Type B pancreatic cell (in vitro differentiated cells): ENCODE data around the gene TDRD6. TPM values are rescaled to one million over a fixed set of nuclear protein-coding genes. Genes with fewer than 3 reads are reported as not detected.

Source experiments
- DNase-seq: peaks from one replicate; pipeline ENCODE4 v3.0.0; 2021; ENCODE audit warnings: mixed read lengths; ENCODE audit not compliant: unreplicated experiment; ENCODE audit errors: extremely low spot score
- H3K27ac Mint-ChIP-seq: 2 replicates; pipeline ENCODE4 v1.8.0; 2021; ENCODE audit warnings: mild to moderate bottlenecking, mixed read lengths
- H3K27me3 Mint-ChIP-seq: 2 replicates; pipeline ENCODE4 v1.8.0; 2021; ENCODE audit warnings: mixed read lengths
- H3K36me3 Mint-ChIP-seq: 2 replicates; pipeline ENCODE4 v1.8.0; 2021; ENCODE audit warnings: mixed read lengths
- H3K4me1 Mint-ChIP-seq: one replicate; pipeline ENCODE4 v1.8.0; 2021; ENCODE audit warnings: mixed read lengths; ENCODE audit not compliant: unreplicated experiment
- H3K4me3 Mint-ChIP-seq: 2 replicates; pipeline ENCODE4 v1.8.0; 2021; ENCODE audit warnings: mild to moderate bottlenecking, mixed read lengths
- H3K9me3 Mint-ChIP-seq: 2 replicates; pipeline ENCODE4 v1.8.0; 2021; ENCODE audit warnings: mixed read lengths
- CTCF ChIP-seq: fragments of 200-600 bp; sonication (generic); conservative IDR thresholded peaks from 2 replicates; pipeline ENCODE4 v1.5.0; 2021; ENCODE audit warnings: antibody characterized with exemption, mild to moderate bottlenecking
- total RNA-seq: library from RNA; stranded (reverse); gene quantifications from 2 replicates; pipeline ENCODE4 v1.2.1, GENCODE V29; 2021; ENCODE audit warnings: low replicate concordance

The TDRD6 gene
- total RNA-seq, 1 donor from 2014 or later, result 0.19 TPM

GRCh38 chr6:46706464-46706863, 18.8 kb downstream of the TDRD6 start:
- Mint-ChIP-seq H3K27me3 (peaks cover 14% of the 10 kb centered on the region), H3K36me3 (no peaks in the 10 kb centered on the region), H3K4me3 (no peak overlapping the region), H3K4me1 (no peaks in the 10 kb centered on the region), H3K27ac (no peak overlapping the region), H3K9me3 (no peaks in the 10 kb centered on the region)
- no peak for TF ChIP-seq CTCF
- no peak for DNase-seq

GRCh38 chr6:46711491-46711890, 23.8 kb downstream of the TDRD6 start:
- Mint-ChIP-seq H3K4me3 (no peak overlapping the region), H3K27ac (no peak overlapping the region), H3K4me1 (no peaks in the 10 kb centered on the region), H3K27me3 (no peaks in the 10 kb centered on the region), H3K9me3 (no peaks in the 10 kb centered on the region), H3K36me3 (no peaks in the 10 kb centered on the region)
- no peak for TF ChIP-seq CTCF
- DNase-seq, result no peak

GRCh38 chr6:46715141-46715540, 27.5 kb downstream of the TDRD6 start:
- Mint-ChIP-seq H3K27ac (no peak overlapping the region), H3K4me1 (no peaks in the 10 kb centered on the region), H3K4me3 (no peak overlapping the region), H3K36me3 (no peaks in the 10 kb centered on the region), H3K9me3 (no peaks in the 10 kb centered on the region), H3K27me3 (peaks cover 6% of the 10 kb centered on the region)
- no peak for DNase-seq
- no peak for TF ChIP-seq CTCF

GRCh38 chr6:46719099-46719498, 31.4 kb downstream of the TDRD6 start:
- Mint-ChIP-seq H3K4me1 (no peaks in the 10 kb centered on the region), H3K27ac (no peak overlapping the region), H3K36me3 (no peaks in the 10 kb centered on the region), H3K4me3 (no peak overlapping the region), H3K9me3 (no peaks in the 10 kb centered on the region), H3K27me3 (peaks cover 12% of the 10 kb centered on the region)
- no peak for DNase-seq
- TF ChIP-seq CTCF, result no peak

- Mint-ChIP-seq H3K9me3 (no peaks in the 10 kb centered on the region), H3K27me3 (peaks cover 18% of the 10 kb centered on the region), H3K4me1 (no peaks in the 10 kb centered on the region), H3K36me3 (no peaks in the 10 kb centered on the region), H3K4me3 (no peak overlapping the region), H3K27ac (no peak overlapping the region)
- no peak for TF ChIP-seq CTCF
- DNase-seq, result no peak
Observed at GRCh38 chr6:46720401-46720800, 32.7 kb downstream of the TDRD6 start.

- TF ChIP-seq CTCF, result no peak
Observed at GRCh38 chr6:46729787-46730326, 42.2 kb downstream of the TDRD6 start.

More at GRCh38 chr6:46729787-46730326, 42.2 kb downstream of the TDRD6 start:
- no peaks in the 10 kb centered on the region for H3K4me1 Mint-ChIP-seq
- DNase-seq, result no peak
- no peak overlapping the region for H3K27ac Mint-ChIP-seq
- no peak overlapping the region for H3K4me3 Mint-ChIP-seq
- H3K36me3 Mint-ChIP-seq, result no peaks in the 10 kb centered on the region
- peaks cover 38% of the 10 kb centered on the region for H3K27me3 Mint-ChIP-seq
- no peaks in the 10 kb centered on the region for H3K9me3 Mint-ChIP-seq
